ENCODE results near the gene CYTH1.

- TF ChIP-seq, protein P1, sequence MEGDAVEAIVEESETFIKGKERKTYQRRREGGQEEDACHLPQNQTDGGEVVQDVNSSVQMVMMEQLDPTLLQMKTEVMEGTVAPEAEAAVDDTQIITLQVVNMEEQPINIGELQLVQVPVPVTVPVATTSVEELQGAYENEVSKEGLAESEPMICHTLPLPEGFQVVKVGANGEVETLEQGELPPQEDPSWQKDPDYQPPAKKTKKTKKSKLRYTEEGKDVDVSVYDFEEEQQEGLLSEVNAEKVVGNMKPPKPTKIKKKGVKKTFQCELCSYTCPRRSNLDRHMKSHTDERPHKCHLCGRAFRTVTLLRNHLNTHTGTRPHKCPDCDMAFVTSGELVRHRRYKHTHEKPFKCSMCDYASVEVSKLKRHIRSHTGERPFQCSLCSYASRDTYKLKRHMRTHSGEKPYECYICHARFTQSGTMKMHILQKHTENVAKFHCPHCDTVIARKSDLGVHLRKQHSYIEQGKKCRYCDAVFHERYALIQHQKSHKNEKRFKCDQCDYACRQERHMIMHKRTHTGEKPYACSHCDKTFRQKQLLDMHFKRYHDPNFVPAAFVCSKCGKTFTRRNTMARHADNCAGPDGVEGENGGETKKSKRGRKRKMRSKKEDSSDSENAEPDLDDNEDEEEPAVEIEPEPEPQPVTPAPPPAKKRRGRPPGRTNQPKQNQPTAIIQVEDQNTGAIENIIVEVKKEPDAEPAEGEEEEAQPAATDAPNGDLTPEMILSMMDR (conservative IDR thresholded peaks at IDR 0.05 in 1 of 2, IDR thresholded peaks at IDR 0.05 in 1 of 2; ENCODE audit: extremely low read depth in 1 of 2, insufficient read depth in 1 of 2, low read depth in 1 of 2, low read length in 2 of 2), result no peak
- no peak for TF ChIP-seq EZH2 (IDR thresholded peaks at IDR 0.05; ENCODE audit: borderline replicate concordance, low read length)
Measured at GRCh38 chr17:78704594-78704993, 77.5 kb downstream of the CYTH1 start.
